ENCODE data around the gene BPIFB2.
A peak's percentile ranks its signal among the peaks of the same experiment; 100 is the strongest.
"Not testable (repeated sequence)": the region's sequence is repeated elsewhere in the genome, so short reads cannot be mapped to it uniquely, and the experiment has no call there.

Gene BPIFB2

GRCh38 chr20:33007376-33008335 is at the start of gene BPIFB2:
Gene BPIFB2 (plus strand): TSS chr20:33007704. CDS start chr20:33008575, 871 bp downstream.
- DNase-seq, result no peak

- no peak for DNase-seq
Measured at GRCh38 chr20:32958574-32958973, 48.9 kb upstream of the BPIFB2 start.

GRCh38 chr20:32959351-32960221 is 47.9 kb upstream of the BPIFB2 start:
- no peak for DNase-seq

- DNase-seq, result no peak
Measured at GRCh38 chr20:32960222-32960518, 47.3 kb upstream of the BPIFB2 start.

- DNase-seq, result no peak
Measured at GRCh38 chr20:32960849-32961731, 46.4 kb upstream of the BPIFB2 start.

- DNase-seq, result no peak
Measured at GRCh38 chr20:32962053-32962452, 45.5 kb upstream of the BPIFB2 start.

- DNase-seq, result not testable (repeated sequence)
Measured at GRCh38 chr20:32962646-32963045, 44.9 kb upstream of the BPIFB2 start.

GRCh38 chr20:32963176-32963575 is 44.3 kb upstream of the BPIFB2 start:
- DNase-seq, result no peak

- no peak for DNase-seq
Measured at GRCh38 chr20:32964575-32964974, 42.9 kb upstream of the BPIFB2 start.

- DNase-seq, result no peak
Measured at GRCh38 chr20:32965115-32965514, 42.4 kb upstream of the BPIFB2 start.

GRCh38 chr20:32965581-32966373 is 41.7 kb upstream of the BPIFB2 start:
- DNase-seq, result peak in 4 of 6 experiments; percentile 12 to 42 (median 24)

GRCh38 chr20:32966382-32966781 is 41.1 kb upstream of the BPIFB2 start:
- no peak for DNase-seq

GRCh38 chr20:32966881-32967781 is 40.4 kb upstream of the BPIFB2 start:
- peak; percentile 33 to 73 (median 60) for DNase-seq

GRCh38 chr20:32967961-32968457 is 39.5 kb upstream of the BPIFB2 start:
- DNase-seq, result peak; percentile 42 to 74 (median 56)

GRCh38 chr20:32968478-32969241 is 38.8 kb upstream of the BPIFB2 start:
- peak in 1 of 6 experiments; percentile 10 for DNase-seq

GRCh38 chr20:32969356-32970114 is 38.0 kb upstream of the BPIFB2 start:
- DNase-seq, result no peak

GRCh38 chr20:32970115-32970972 is 37.2 kb upstream of the BPIFB2 start:
- DNase-seq, result no peak

- no peak for DNase-seq
Measured at GRCh38 chr20:32970973-32971300, 36.6 kb upstream of the BPIFB2 start.
